Mesothelial cell of epicardium (in vitro differentiated cells): Measurements from ENCODE around the gene FAM81B. TPM values are rescaled to one million over a fixed set of nuclear protein-coding genes. Genes with fewer than 3 reads are reported as not detected.

Source experiments
- DNase-seq, 2 experiments: peaks; one replicate each; pipeline ENCODE4 v3.0.0; 2021; ENCODE audit warnings: low spot score in 2 of 2; ENCODE audit not compliant: unreplicated experiment in 2 of 2
- H3K27ac Mint-ChIP-seq: 2 replicates; pipeline ENCODE4 v1.8.0; 2021; ENCODE audit warnings: mixed read lengths
- H3K27me3 Mint-ChIP-seq: 2 replicates; pipeline ENCODE4 v1.8.0; 2021; ENCODE audit warnings: low read depth, mixed read lengths
- H3K36me3 Mint-ChIP-seq: 2 replicates; pipeline ENCODE4 v1.8.0; 2021; ENCODE audit warnings: mixed read lengths
- H3K4me1 Mint-ChIP-seq: 2 replicates; pipeline ENCODE4 v1.8.0; 2021; ENCODE audit warnings: mixed read lengths
- H3K4me3 Mint-ChIP-seq: 2 replicates; pipeline ENCODE4 v1.8.0; 2021; ENCODE audit warnings: mild to moderate bottlenecking, moderate library complexity, mixed read lengths
- H3K9me3 Mint-ChIP-seq: 2 replicates; pipeline ENCODE4 v1.8.0; 2021; ENCODE audit warnings: mixed read lengths
- total RNA-seq: library from RNA; stranded (reverse); gene quantifications from 3 replicates; pipeline ENCODE4 v1.2.1, GENCODE V29; 2021
- TF ChIP-seq, protein P1 (sequence below): fragments of 200-600 bp; sonication (generic); IDR thresholded peaks from one replicate; pipeline ENCODE4 v1.5.0; 2021; ENCODE audit warnings: antibody characterized with exemption; ENCODE audit not compliant: unreplicated experiment

FAM81B gene
- total RNA-seq, 1 donor from 2014 or later = 4.0 TPM

DNA sequence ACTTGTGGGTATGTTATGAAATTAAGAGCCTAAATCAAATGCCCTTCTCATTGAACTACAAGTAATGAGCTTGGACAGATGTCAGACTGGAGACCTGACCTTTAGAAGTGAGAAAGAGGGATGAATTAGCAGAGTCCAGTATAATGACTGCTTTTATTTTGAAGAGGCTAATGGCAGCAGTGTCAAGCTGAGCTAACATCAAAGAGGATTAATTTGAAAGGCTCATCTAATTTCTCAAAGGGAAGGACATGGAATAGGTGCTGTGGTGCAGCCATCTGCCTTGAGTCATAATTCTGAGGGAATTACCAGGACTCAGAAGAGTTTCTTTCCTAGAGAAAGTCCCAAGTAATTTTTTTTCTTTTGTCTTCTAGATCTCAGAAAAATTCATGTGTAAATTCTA lies 57.6 kb downstream of the FAM81B start:
- H3K9me3 Mint-ChIP-seq = peaks cover 4% of the 10 kb centered on the region
- H3K27ac Mint-ChIP-seq = no peak overlapping the region
- TF ChIP-seq, protein P1, sequence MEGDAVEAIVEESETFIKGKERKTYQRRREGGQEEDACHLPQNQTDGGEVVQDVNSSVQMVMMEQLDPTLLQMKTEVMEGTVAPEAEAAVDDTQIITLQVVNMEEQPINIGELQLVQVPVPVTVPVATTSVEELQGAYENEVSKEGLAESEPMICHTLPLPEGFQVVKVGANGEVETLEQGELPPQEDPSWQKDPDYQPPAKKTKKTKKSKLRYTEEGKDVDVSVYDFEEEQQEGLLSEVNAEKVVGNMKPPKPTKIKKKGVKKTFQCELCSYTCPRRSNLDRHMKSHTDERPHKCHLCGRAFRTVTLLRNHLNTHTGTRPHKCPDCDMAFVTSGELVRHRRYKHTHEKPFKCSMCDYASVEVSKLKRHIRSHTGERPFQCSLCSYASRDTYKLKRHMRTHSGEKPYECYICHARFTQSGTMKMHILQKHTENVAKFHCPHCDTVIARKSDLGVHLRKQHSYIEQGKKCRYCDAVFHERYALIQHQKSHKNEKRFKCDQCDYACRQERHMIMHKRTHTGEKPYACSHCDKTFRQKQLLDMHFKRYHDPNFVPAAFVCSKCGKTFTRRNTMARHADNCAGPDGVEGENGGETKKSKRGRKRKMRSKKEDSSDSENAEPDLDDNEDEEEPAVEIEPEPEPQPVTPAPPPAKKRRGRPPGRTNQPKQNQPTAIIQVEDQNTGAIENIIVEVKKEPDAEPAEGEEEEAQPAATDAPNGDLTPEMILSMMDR = no peak
- no peaks in the 10 kb centered on the region for H3K27me3 Mint-ChIP-seq
- H3K4me1 Mint-ChIP-seq = peaks cover 14% of the 10 kb centered on the region
- no peak for DNase-seq
- H3K36me3 Mint-ChIP-seq = no peaks in the 10 kb centered on the region
- no peak overlapping the region for H3K4me3 Mint-ChIP-seq

DNA sequence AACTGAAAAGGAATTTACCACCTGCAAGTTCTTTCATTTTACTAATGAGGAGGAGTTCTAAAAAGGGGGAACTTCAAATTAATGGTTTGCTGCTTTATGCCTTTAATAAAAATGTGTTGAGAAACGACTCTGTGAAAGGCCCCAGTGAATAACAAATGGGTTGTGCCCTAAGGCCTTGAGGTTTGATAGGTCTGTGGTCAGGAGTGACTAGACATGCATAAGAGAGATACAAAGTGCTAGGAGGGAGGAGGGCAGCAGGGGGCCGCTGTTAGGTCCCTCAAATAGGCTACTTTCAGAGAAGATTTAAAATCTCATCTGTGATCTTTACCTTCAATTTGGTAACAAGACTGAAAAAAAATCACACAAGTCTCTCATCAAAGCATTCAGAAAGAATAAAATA lies 58.3 kb downstream of the FAM81B start:
- H3K9me3 Mint-ChIP-seq = peaks cover 4% of the 10 kb centered on the region
- H3K4me3 Mint-ChIP-seq = no peak overlapping the region
- no peaks in the 10 kb centered on the region for H3K27me3 Mint-ChIP-seq
- DNase-seq = no peak
- H3K36me3 Mint-ChIP-seq = no peaks in the 10 kb centered on the region
- H3K4me1 Mint-ChIP-seq = peaks cover 14% of the 10 kb centered on the region
- TF ChIP-seq, protein P1 = no peak
- H3K27ac Mint-ChIP-seq = no peak overlapping the region

DNA sequence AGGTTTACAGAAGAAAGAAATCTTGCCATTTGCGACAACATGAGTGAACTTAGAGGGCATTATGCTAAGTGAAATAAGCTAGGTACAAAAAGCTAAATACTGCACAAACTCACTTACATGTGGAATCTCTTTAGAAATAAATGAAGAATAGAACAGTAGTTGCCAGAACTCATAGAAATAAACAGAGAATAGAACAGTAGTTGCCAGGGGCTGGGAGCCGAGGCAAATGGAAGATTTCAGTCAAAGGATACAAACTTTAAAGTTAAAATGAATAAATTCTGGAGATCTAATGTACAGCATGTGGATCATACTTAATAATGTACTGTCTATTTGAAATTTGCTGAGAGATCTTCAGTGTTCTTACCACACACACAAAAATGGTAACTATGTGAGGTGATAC lies 63.4 kb downstream of the FAM81B start:
- TF ChIP-seq, protein P1 = no peak
- Mint-ChIP-seq H3K36me3 (peaks cover under 1% of the 10 kb centered on the region), H3K27me3 (no peaks in the 10 kb centered on the region), H3K4me3 (no peak overlapping the region), H3K4me1 (no peaks in the 10 kb centered on the region), H3K9me3 (peaks cover 4% of the 10 kb centered on the region), H3K27ac (no peak overlapping the region)
- no peak for DNase-seq

DNA sequence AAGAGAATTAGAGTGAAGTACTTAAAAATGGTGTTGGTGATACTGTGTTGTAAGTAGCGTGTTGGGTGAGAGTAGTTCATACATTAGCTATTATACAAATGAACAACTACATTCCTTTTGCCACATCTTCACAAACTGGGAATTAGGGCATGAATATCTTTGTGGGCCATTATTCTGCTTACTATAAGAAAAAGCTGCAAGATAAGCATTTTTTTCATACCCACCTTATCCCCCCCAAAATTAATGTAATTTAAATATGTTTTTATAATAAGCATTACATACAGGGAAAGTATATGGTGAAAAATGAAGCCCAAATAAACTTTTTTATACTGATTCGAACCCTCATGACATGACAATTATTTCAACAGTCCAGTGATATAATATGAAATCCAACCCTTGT lies 69.5 kb downstream of the FAM81B start:
- no peak overlapping the region for H3K27ac Mint-ChIP-seq
- DNase-seq = no peak
- H3K9me3 Mint-ChIP-seq = no peaks in the 10 kb centered on the region
- no peaks in the 10 kb centered on the region for H3K27me3 Mint-ChIP-seq
- H3K4me3 Mint-ChIP-seq = no peak overlapping the region
- peaks cover 20% of the 10 kb centered on the region for H3K36me3 Mint-ChIP-seq
- TF ChIP-seq, protein P1 = no peak
- H3K4me1 Mint-ChIP-seq = no peaks in the 10 kb centered on the region

DNA sequence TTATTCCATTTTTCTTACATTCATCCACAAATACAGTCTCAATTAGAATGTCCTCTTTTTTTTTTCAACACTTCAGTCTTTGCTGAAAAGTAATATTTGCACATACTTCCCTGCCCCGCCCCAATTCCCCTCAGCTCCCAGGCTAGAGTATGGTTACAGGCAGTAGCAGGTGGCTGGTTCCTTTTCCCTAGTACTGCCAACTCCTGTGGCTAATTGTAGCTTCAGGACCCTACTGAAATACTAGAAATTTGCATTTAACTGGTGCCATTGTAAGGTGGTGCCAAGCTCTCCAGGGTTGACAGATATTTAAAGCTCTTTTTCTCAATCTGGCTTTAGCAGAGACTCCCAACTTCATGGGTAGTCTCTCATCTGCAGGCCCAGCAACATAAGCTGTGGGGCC lies 80.3 kb downstream of the FAM81B start:
- H3K4me3 Mint-ChIP-seq = no peak overlapping the region
- TF ChIP-seq, protein P1 = no peak
- no peaks in the 10 kb centered on the region for H3K4me1 Mint-ChIP-seq
- DNase-seq = no peak
- H3K9me3 Mint-ChIP-seq = no peaks in the 10 kb centered on the region
- peak overlapping the region; percentile 15 for H3K27ac Mint-ChIP-seq
- no peaks in the 10 kb centered on the region for H3K27me3 Mint-ChIP-seq
- H3K36me3 Mint-ChIP-seq = peaks cover 26% of the 10 kb centered on the region

DNA sequence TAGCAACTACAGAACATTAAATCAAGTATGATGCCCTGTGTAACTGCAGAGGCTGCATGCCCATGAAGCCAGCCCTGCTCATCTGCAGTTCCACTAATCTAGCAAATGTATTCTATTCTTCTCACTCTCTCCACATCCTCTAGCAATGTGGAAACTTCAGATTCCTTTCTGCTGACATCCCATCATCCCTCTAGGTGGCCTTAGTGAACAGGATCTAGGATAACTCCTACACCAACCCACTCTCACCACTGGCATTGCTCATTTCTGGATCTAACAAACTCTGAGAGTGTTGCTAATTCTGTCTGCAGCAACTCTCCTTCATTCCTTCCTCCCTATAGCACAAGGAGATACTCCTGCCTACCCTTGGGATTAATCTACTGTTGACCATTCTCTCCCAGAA lies 80.8 kb downstream of the FAM81B start:
- TF ChIP-seq, protein P1 = no peak
- no peaks in the 10 kb centered on the region for H3K27me3 Mint-ChIP-seq
- no peak overlapping the region for H3K27ac Mint-ChIP-seq
- no peaks in the 10 kb centered on the region for H3K4me1 Mint-ChIP-seq
- DNase-seq = no peak
- peaks cover 27% of the 10 kb centered on the region for H3K36me3 Mint-ChIP-seq
- H3K4me3 Mint-ChIP-seq = no peak overlapping the region
- no peaks in the 10 kb centered on the region for H3K9me3 Mint-ChIP-seq
